GM12801 (cell line): Measurements from ENCODE around the gene ZFAND3.

Source experiments
- CTCF ChIP-seq: IDR thresholded peaks from one replicate; pipeline ENCODE4 v1.5.1; 2011; ENCODE audit warnings: control low read depth; ENCODE audit not compliant: insufficient read length; ENCODE audit errors: extremely low read depth

Gene ZFAND3

GRCh38 chr6:37936906-37937305, 117.4 kb downstream of the ZFAND3 start:
- no peak for TF ChIP-seq CTCF

GRCh38 chr6:37938909-37939308, 119.4 kb downstream of the ZFAND3 start:
- no peak for TF ChIP-seq CTCF

GRCh38 chr6:37940074-37940847, 120.7 kb downstream of the ZFAND3 start:
- TF ChIP-seq CTCF, result no peak

GRCh38 chr6:37941871-37942270, 122.3 kb downstream of the ZFAND3 start:
- no peak for TF ChIP-seq CTCF

GRCh38 chr6:37942606-37943376, 123.3 kb downstream of the ZFAND3 start:
- no peak for TF ChIP-seq CTCF

GRCh38 chr6:37943436-37944058, 124.0 kb downstream of the ZFAND3 start:
- no peak for TF ChIP-seq CTCF

GRCh38 chr6:37946057-37946456, 126.5 kb downstream of the ZFAND3 start:
- no peak for TF ChIP-seq CTCF
